ENCODE data around the gene PLEKHG5. TPM values are rescaled to one million over a fixed set of nuclear protein-coding genes. Genes with fewer than 3 reads are reported as not detected.
A peak's percentile ranks its signal among the peaks of the same experiment; 100 is the strongest.

Gene PLEKHG5, protein sequence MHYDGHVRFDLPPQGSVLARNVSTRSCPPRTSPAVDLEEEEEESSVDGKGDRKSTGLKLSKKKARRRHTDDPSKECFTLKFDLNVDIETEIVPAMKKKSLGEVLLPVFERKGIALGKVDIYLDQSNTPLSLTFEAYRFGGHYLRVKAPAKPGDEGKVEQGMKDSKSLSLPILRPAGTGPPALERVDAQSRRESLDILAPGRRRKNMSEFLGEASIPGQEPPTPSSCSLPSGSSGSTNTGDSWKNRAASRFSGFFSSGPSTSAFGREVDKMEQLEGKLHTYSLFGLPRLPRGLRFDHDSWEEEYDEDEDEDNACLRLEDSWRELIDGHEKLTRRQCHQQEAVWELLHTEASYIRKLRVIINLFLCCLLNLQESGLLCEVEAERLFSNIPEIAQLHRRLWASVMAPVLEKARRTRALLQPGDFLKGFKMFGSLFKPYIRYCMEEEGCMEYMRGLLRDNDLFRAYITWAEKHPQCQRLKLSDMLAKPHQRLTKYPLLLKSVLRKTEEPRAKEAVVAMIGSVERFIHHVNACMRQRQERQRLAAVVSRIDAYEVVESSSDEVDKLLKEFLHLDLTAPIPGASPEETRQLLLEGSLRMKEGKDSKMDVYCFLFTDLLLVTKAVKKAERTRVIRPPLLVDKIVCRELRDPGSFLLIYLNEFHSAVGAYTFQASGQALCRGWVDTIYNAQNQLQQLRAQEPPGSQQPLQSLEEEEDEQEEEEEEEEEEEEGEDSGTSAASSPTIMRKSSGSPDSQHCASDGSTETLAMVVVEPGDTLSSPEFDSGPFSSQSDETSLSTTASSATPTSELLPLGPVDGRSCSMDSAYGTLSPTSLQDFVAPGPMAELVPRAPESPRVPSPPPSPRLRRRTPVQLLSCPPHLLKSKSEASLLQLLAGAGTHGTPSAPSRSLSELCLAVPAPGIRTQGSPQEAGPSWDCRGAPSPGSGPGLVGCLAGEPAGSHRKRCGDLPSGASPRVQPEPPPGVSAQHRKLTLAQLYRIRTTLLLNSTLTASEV
- total RNA-seq (2014; rRNA removed; shearing (Covaris generic)), result 20.3 and 20.4 TPM in 2 replicates
- 16.7 and 19.8 TPM in 2 replicates for polyA plus RNA-seq (2015; cell fraction: cytosol; rRNA removed)
- polyA plus RNA-seq (2015; cell fraction: nucleus; rRNA removed), result 96.6 and 102 TPM in 2 replicates

DNA sequence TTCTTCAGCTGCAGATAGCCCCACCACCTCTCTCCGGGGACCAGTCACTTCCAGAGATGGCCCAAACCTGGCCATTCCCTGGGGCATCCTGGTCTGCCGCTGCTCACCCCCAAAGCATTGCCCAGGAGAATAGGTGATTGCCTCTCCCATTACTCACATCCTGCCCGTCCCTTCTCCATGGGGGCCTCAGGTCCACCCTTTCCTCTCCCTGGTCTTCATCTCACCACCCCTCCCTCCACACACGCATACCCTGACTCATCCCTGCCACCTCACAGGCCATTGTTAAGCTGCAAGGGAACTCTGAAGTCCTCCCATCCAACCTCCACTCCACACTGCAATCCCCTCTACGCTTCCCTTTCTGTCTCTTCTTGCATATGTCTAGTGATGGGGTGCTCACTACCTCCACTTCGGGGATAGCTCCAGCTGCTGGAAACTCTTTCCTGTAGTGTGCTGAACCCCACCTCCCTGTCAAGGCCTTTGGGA lies at the start of gene PLEKHG5:
Gene PLEKHG5 (minus strand): TSS at position 188 of the 483 bp plus-strand sequence. CDS start 14,096 bp downstream, outside the sequence.
- DNase-seq (ENCODE audit: low read depth), result peak; percentile 99

GRCh38 chr1:6538956-6539355 lies 47.5 kb upstream of the PLEKHG5 start:
- no peak for DNase-seq (ENCODE audit: low read depth)

GRCh38 chr1:6536291-6536690 lies 44.8 kb upstream of the PLEKHG5 start:
- DNase-seq (ENCODE audit: low read depth), result no peak

- no peak for DNase-seq (ENCODE audit: low read depth)
Measured at GRCh38 chr1:6535214-6535613, 43.7 kb upstream of the PLEKHG5 start.

DNA sequence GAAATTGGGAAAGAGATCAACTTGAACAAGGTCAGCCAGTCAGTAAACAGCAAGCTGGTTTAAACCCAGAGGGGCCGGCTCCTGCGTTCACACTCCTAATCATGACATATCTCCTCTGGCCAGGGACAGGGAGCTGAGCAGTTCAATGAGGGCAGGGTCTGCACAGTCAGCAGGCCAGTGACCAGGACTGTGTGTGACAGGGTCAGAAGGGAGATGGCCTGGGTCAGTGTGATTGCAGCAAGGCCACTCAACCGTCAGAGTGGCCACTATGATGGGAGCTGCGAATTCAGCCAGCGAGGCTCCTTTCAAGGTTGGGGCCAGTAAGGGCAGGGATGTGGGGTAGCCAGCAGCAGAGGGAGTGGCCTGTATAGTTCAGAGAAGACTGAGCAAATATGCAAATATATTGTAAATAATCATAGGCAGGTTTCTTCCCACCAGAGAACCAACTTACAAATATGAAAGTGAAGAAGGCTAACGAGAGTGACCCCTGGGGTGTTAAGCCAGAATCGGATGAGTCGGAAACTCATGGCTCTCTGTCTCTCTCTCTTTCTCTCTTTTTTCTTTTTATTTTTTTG lies 42.9 kb upstream of the PLEKHG5 start:
- DNase-seq (ENCODE audit: low read depth), result no peak

DNA sequence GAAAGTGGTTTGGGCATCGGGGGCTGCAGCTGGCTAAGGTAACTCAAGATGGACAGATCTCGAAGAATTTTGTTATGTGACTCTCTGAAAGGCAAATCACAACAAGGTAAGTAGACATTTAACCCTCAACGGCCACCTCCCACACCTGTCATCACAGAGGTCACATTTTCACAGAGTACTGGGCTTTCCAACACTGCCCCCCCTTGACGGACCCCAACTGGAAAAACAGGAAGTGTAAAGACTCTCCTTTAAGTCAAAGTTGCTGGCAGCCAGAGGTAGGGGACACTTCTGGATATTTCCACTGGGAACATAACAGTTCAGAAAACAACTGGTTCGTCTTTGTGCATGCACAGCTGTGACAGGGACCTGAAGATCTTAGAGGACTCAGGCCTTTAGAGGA lies 40.5 kb upstream of the PLEKHG5 start:
- no peak for DNase-seq (ENCODE audit: low read depth)

GRCh38 chr1:6530504-6531160 lies 39.2 kb upstream of the PLEKHG5 start:
- DNase-seq (ENCODE audit: low read depth), result no peak

GRCh38 chr1:6528492-6528891 lies 37.0 kb upstream of the PLEKHG5 start:
- no peak for DNase-seq (ENCODE audit: low read depth)

- DNase-seq (ENCODE audit: low read depth), result no peak
Measured at GRCh38 chr1:6526316-6526715, 34.8 kb upstream of the PLEKHG5 start.

GRCh38 chr1:6523566-6523965 lies 32.1 kb upstream of the PLEKHG5 start:
- peak; percentile 51 for DNase-seq (ENCODE audit: low read depth)

GRCh38 chr1:6521536-6521935 lies 30.1 kb upstream of the PLEKHG5 start:
- peak; percentile 22 for DNase-seq (ENCODE audit: low read depth)

DNA sequence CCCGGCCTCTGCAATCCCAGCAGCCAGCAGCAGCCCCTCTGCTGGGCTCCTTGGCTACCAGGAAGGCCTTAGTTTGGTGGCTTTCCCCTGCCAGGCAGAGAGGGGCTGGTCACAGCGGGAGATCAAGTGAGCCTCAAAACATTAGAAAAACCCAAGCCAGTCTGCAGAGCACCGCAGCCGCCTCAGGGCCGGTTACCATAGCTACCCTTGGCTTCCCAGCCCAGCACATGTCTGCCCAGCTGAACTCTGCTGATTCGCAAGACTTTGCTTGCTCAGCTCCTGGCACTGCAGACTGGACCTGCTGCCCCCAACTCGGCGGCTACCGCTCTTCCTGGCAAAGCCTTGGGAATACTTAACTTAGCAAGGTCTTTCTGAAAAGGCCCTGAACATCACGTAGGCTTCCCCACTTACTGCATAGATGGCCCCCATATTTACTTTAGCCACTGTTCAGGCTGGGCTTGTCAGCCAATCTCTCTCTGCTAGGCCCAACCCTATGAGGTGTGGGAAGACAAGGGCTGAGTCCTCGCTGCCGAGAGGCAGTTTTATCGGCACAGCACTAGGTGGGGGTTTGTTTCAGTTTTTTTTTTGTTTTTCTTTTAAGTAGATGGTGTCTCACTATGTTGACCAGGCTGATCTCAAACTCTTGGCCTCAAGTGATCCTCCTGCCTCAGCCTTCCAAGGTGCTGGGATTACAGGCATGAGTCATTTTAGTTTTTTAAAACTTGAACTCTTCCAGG lies 28.6 kb upstream of the PLEKHG5 start:
- no peak for DNase-seq (ENCODE audit: low read depth)

- DNase-seq (ENCODE audit: low read depth), result no peak
Measured at GRCh38 chr1:6519491-6519934, 28.0 kb upstream of the PLEKHG5 start.

GRCh38 chr1:6517435-6517851 lies 26.0 kb upstream of the PLEKHG5 start:
- peak; percentile 24 for DNase-seq (ENCODE audit: low read depth)

DNA sequence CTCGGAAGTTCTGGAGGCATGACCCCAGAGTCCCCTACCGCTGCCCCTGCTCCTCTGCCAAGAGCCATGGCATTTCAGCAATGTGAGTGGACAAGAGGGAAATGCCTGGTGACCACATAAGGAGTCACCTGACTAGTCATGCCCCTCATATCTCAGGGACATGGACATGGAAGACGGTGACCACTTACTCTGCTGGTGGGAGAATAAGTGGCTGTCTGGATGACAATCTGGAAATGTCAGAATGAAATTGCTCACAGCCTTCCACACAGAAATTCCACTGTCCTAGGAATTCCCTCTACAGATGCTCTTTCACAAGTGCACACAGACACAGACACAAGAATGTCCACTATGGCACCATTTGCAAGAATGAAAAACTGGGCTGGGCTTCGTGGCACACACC lies 24.3 kb upstream of the PLEKHG5 start:
- DNase-seq (ENCODE audit: low read depth), result peak; percentile 28

- no peak for DNase-seq (ENCODE audit: low read depth)
Measured at GRCh38 chr1:6513320-6513801, 21.9 kb upstream of the PLEKHG5 start.

GRCh38 chr1:6512908-6513280 lies 21.4 kb upstream of the PLEKHG5 start:
- no peak for DNase-seq (ENCODE audit: low read depth)

GRCh38 chr1:6512245-6512907 lies 20.9 kb upstream of the PLEKHG5 start:
- DNase-seq (ENCODE audit: low read depth), result no peak

GRCh38 chr1:6511561-6512244 lies 20.2 kb upstream of the PLEKHG5 start:
- no peak for DNase-seq (ENCODE audit: low read depth)
